ENCODE data around the gene ZNF737.

Gene ZNF737

GRCh38 chr19:20503476-20503875 is 62.1 kb downstream of the ZNF737 start:
- no peaks in the 10 kb centered on the region for H3K27me3 ChIP-seq (ENCODE audit: control insufficient read depth, insufficient read depth, low read length)
- no peak overlapping the region for H3K27ac ChIP-seq (ENCODE audit: low read length)
- no peak for DNase-seq (ENCODE audit: low read depth, low spot score)
- H3K9me3 ChIP-seq (ENCODE audit: control insufficient read depth, insufficient read depth, low read length): no peaks in the 10 kb centered on the region
- H3K36me3 ChIP-seq (ENCODE audit: control insufficient read depth, insufficient read depth, low read length): no peaks in the 10 kb centered on the region
- no peaks in the 10 kb centered on the region for H3K4me1 ChIP-seq (ENCODE audit: control insufficient read depth, insufficient read depth, low read length)
- WGBS (ENCODE audit: insufficient coverage, insufficient read length): no CpG with 5 or more reads among the region's 1 CpG
- H3K4me3 ChIP-seq (ENCODE audit: low read length): no peak overlapping the region
